Upper lobe of left lung (tissue), 6 donors: ENCODE measurements around the gene ZDHHC20. TPM values are rescaled to one million over a fixed set of nuclear protein-coding genes. Genes with fewer than 3 reads are reported as not detected.

Experiments used
- ATAC-seq, 2 donors: fragments of 200-7000 bp; cut with Tn5 transposase; one replicate each; pipeline ENCODE4 v1.9.1; 2022; ENCODE audit warnings: mild to moderate bottlenecking in 2 of 2, moderate library complexity in 2 of 2; ENCODE audit not compliant: low FRiP score in 2 of 2
- DNase-seq, 2 donors: peaks; one replicate each; pipeline ENCODE4 v3.0.0-alpha.2; 2019 to 2020
- H3K27ac ChIP-seq, 4 donors: fragments of 200-600 bp; sonication (generic); one replicate each; pipeline ENCODE4 v1.5.1; 2016 to 2019
- H3K27me3 ChIP-seq, 4 donors: fragments of 200-600 bp; sonication (generic); one replicate each; pipeline ENCODE4 v1.5.1; 2017 to 2019
- H3K36me3 ChIP-seq, 4 donors: fragments of 200-600 bp; sonication (generic); one replicate each; pipeline ENCODE4 v1.5.1; 2016 to 2019
- H3K4me1 ChIP-seq, 4 donors: fragments of 200-600 bp; sonication (generic); one replicate each; pipeline ENCODE4 v1.5.1; 2018 to 2019
- H3K4me3 ChIP-seq, 4 donors: fragments of 200-600 bp; sonication (generic); one replicate each; pipeline ENCODE4 v1.5.1; 2017 to 2019; ENCODE audit warnings: mild to moderate bottlenecking in 2 of 4, moderate library complexity in 1 of 4
- H3K9me3 ChIP-seq, 4 donors: fragments of 200-600 bp; sonication (generic); one replicate each; pipeline ENCODE4 v1.5.1; 2018 to 2019
- EP300 ChIP-seq, 4 donors: sonication (generic); formaldehyde crosslinking; IDR thresholded peaks; one replicate each; pipeline ENCODE4 v1.5.1; 2017; ENCODE audit warnings: antibody characterized with exemption in 4 of 4, control low read depth in 2 of 4
- POLR2A ChIP-seq, 4 donors: fragments of 450-650 bp; IDR thresholded peaks; one replicate each; pipeline ENCODE4 v1.5.1; 2016 to 2017; ENCODE audit warnings: antibody characterized with exemption in 4 of 4, mild to moderate bottlenecking in 2 of 4
- POLR2AphosphoS5 ChIP-seq, 2 donors: sonication (generic); formaldehyde crosslinking; IDR thresholded peaks; one replicate each; pipeline ENCODE4 v1.5.1; 2017; ENCODE audit warnings: antibody characterized with exemption in 2 of 2
- WGBS, 2 donors: methylation state at CpG; one replicate each; pipeline ENCODE4 v1.1.5; 2017 to 2018; 5-methylcytosine and 5-hydroxymethylcytosine counted together
- total RNA-seq, 6 donors: library from RNA; depleted of rRNA in 4 of 6; stranded (reverse); fragments of >200 nt in 4 of 6; gene quantifications; one replicate each; pipeline versions ENCODE4 v1.1.0 to v1.2.1, GENCODE V29; 2016 to 2021
- TF ChIP-seq, protein P1 (sequence below), 6 experiments: fragments of 450-650 bp in 4 of 6; fragments of 200-600 bp in 2 of 6; sonication (generic) in 2 of 6; IDR thresholded peaks; one replicate each; pipeline ENCODE4 v1.5.1; 2016 to 2019; ENCODE audit warnings: antibody characterized with exemption in 6 of 6
- donor health status: DM: no; HTN: no; CAD: no; lungs with moderate emphysema.
- donor health status: DM: no; HTN: yes; CAD: no; lungs with severe emphysema.

Gene ZDHHC20
- total RNA-seq, 6 donors from 2014 or later, result 26.2 to 124 (median 72.0) TPM

DNA sequence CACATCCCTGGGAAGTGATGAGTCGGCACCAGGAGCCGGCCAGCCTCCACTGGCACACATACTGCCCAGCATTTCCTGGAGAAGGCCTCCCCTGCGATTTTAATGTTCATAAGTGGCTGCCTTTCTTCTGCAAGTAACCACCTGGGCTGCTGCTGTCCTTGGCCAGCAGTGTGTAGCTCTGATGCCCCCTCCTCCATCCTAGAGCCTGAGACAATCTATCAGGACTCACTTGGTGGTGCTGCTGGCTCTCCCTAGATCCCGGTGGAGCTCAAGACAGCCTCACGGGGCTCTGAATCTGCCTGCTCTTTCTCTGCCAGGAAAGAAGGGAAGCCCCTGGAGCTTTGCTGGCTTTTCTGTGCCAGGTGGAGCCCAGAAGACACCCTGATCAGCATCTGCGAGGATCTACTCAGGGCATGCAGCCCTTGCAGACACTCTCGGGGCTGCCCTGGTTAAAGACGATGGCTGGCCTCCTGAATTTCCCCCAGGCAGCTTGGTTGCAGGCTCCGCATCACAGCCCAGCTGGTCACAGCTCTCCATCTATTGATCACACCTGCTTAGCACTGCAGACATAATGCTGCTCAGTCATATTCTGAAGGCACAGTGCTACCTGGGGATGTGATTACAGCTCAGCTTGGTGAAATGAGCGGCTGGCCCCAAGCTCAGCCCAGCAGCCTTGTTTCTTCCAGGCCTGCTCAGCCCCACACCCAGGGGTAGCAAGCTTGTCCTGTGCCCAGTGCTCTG is 122.3 kb downstream of the ZDHHC20 start:
- TF ChIP-seq EP300 (IDR thresholded peaks at IDR 0.05) (no peak), POLR2AphosphoS5 (IDR thresholded peaks at IDR 0.05) (no peak), POLR2A (IDR thresholded peaks at IDR 0.05) (no peak)
- TF ChIP-seq, protein P1, sequence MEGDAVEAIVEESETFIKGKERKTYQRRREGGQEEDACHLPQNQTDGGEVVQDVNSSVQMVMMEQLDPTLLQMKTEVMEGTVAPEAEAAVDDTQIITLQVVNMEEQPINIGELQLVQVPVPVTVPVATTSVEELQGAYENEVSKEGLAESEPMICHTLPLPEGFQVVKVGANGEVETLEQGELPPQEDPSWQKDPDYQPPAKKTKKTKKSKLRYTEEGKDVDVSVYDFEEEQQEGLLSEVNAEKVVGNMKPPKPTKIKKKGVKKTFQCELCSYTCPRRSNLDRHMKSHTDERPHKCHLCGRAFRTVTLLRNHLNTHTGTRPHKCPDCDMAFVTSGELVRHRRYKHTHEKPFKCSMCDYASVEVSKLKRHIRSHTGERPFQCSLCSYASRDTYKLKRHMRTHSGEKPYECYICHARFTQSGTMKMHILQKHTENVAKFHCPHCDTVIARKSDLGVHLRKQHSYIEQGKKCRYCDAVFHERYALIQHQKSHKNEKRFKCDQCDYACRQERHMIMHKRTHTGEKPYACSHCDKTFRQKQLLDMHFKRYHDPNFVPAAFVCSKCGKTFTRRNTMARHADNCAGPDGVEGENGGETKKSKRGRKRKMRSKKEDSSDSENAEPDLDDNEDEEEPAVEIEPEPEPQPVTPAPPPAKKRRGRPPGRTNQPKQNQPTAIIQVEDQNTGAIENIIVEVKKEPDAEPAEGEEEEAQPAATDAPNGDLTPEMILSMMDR (IDR thresholded peaks at IDR 0.05), result no peak
- ATAC-seq, result no peak
- Histone ChIP-seq H3K27ac (no peak overlapping the region), H3K4me1 (no peaks in the 10 kb centered on the region), H3K27me3 (no peaks in the 10 kb centered on the region), H3K4me3 (no peak overlapping the region), H3K36me3 (no peaks in the 10 kb centered on the region), H3K9me3 (no peaks in the 10 kb centered on the region)
- DNase-seq, result no peak
- WGBS, 2 donors, result 87 to 94% methylated on average over 3 to 10 of the region's 10 CpGs

DNA sequence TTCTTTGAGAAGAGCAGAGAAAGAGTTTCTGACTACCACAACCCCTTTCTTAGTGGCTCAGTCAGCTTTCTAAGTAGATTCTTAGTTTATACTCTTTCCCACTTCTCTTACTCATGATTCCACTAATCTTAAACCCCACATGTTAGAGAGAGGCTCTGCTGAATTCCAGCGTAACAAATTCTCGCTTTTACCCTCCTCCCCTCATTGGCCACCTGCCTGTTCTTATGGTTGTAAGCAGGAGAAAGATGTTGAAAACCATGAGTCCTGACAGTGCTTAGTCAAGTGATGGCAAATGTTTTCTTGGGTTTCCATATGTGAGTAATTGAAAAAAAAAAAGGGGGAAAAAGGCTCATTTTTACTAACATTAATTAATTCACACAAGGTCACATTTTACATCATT is 125.9 kb downstream of the ZDHHC20 start:
- Histone ChIP-seq H3K9me3 (no peaks in the 10 kb centered on the region), H3K27me3 (no peaks in the 10 kb centered on the region), H3K4me3 (no peak overlapping the region), H3K36me3 (no peaks in the 10 kb centered on the region), H3K27ac (no peak overlapping the region), H3K4me1 (no peaks in the 10 kb centered on the region)
- 68 to 96% methylated on average over 2 of the region's 2 CpGs for WGBS, 2 donors
- TF ChIP-seq EP300 (IDR thresholded peaks at IDR 0.05) (no peak), POLR2A (IDR thresholded peaks at IDR 0.05) (no peak), POLR2AphosphoS5 (IDR thresholded peaks at IDR 0.05) (no peak)
- TF ChIP-seq, protein P1 (IDR thresholded peaks at IDR 0.05), result no peak
- DNase-seq (no peak), ATAC-seq (no peak)

DNA sequence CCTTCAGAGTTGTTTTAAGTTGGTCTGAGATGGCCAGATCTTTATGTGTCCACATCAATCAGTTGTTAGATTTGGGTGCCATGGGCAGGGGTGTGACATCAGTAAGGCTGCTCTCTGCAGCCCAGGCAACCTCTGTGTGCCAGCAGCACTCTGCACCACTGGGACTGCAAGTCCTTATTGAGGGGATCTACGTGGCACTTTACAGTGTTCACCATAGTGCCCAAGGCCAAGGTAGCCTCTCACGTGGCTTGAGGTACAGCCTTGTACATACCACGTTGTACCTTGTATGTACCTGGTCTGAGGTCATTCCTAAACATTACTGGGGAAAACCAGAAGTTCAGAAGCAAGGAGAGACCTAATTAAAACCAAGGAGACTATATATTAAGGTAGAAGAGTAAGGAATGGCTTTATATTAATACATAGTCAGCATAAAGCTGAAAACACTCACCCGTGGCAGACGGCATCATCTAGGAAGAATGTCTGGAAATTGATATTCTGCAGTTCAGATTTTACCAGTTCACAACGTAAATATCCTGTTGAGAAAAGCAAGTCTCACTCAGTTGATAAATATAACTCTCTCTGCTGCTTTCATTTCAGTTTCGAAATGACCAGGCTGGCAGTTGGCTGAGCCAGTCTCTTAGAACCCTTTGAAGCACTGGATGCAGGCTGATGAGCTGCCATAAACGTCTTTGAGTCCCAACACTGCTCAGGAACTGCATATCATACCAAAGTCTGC is 128.8 kb downstream of the ZDHHC20 start:
- Histone ChIP-seq H3K27ac (no peak overlapping the region), H3K27me3 (no peaks in the 10 kb centered on the region), H3K36me3 (no peaks in the 10 kb centered on the region), H3K4me1 (peaks cover 0 to 5% (median 0%) of the 10 kb centered on the region in 4 donors), H3K4me3 (no peak overlapping the region), H3K9me3 (no peaks in the 10 kb centered on the region)
- TF ChIP-seq POLR2A (IDR thresholded peaks at IDR 0.05) (no peak), EP300 (IDR thresholded peaks at IDR 0.05) (no peak), POLR2AphosphoS5 (IDR thresholded peaks at IDR 0.05) (no peak)
- TF ChIP-seq, protein P1 (IDR thresholded peaks at IDR 0.05), result no peak
- no peak for ATAC-seq
- WGBS, 2 donors, result 62 to 64% methylated on average over 8 of the region's 8 CpGs
- DNase-seq, result no peak

DNA sequence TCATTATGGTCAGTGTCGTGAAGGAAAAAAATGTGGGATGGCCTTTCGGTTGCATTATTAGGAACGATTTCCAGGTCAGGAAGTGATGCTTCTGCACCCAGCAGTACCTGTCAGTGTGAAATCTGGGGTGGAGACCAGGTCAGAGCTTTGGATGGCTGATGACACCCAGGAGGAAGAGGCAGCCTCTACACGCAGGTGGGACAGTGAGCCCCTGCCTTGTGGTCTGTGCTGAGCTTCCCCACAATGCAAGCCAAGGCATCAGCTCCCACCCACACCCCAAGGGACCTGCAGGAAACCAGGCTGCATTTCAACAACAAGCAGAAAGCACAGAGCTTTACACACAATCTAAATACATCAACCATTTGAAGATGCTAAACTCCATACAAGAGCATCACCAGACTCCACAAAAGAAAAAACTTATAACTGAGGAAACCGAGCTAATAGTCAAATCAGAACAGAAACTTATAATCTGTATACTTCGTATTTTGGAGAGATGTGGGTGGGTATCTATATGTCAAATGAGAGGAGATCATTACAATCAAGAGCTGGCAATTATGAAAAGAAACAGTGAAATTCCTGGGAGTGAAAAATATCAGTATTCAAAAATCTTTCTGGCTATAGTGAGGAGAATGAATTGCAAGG is 130.1 kb downstream of the ZDHHC20 start:
- Histone ChIP-seq H3K27me3 (no peaks in the 10 kb centered on the region), H3K9me3 (no peaks in the 10 kb centered on the region), H3K4me1 (peaks cover 0 to 5% (median 0%) of the 10 kb centered on the region in 4 donors), H3K36me3 (no peaks in the 10 kb centered on the region), H3K27ac (no peak overlapping the region), H3K4me3 (no peak overlapping the region)
- TF ChIP-seq EP300 (IDR thresholded peaks at IDR 0.05) (no peak), POLR2AphosphoS5 (IDR thresholded peaks at IDR 0.05) (no peak), POLR2A (IDR thresholded peaks at IDR 0.05) (no peak)
- TF ChIP-seq, protein P1 (IDR thresholded peaks at IDR 0.05), result no peak
- DNase-seq (no peak), ATAC-seq (no peak)
- 78% methylated on average over 6 of the region's 6 CpGs for WGBS, 2 donors
